KMS-11 (cell line): ENCODE data around the gene G6PC3.

Experiments used
- H2AFZ ChIP-seq: fragments of 200-600 bp; sonication (generic); 2 replicates; pipeline ENCODE4 v1.6.1; 2016; ENCODE audit warnings: antibody characterized with exemption, mixed run types, low read depth
- H3K27ac ChIP-seq: fragments of 200-600 bp; sonication (generic); 2 replicates; pipeline ENCODE4 v1.6.1; 2016; ENCODE audit warnings: mild to moderate bottlenecking, mixed run types
- H3K27me3 ChIP-seq: fragments of 200-600 bp; sonication (generic); 2 replicates; pipeline ENCODE4 v1.6.1; 2017; ENCODE audit warnings: mild to moderate bottlenecking, low read depth, mixed run types, moderate library complexity; ENCODE audit not compliant: insufficient read depth
- H3K36me3 ChIP-seq: fragments of 200-600 bp; sonication (generic); 2 replicates; pipeline ENCODE4 v1.6.1; 2017; ENCODE audit warnings: mild to moderate bottlenecking, mixed run types; ENCODE audit not compliant: insufficient read depth
- H3K4me1 ChIP-seq: fragments of 200-600 bp; sonication (generic); 2 replicates; pipeline ENCODE4 v1.6.1; 2016; ENCODE audit warnings: mild to moderate bottlenecking, low read depth, mixed run types; ENCODE audit not compliant: poor library complexity, severe bottlenecking
- H3K4me2 ChIP-seq: fragments of 200-600 bp; sonication (generic); 2 replicates; pipeline ENCODE4 v1.7.0; 2016; ENCODE audit warnings: mild to moderate bottlenecking, mixed run types
- H3K4me3 ChIP-seq: fragments of 200-600 bp; sonication (generic); IDR thresholded peaks from 2 replicates; pipeline ENCODE4 v1.6.1; 2017; ENCODE audit warnings: low read depth, low read length, mixed read lengths; ENCODE audit not compliant: insufficient read depth
- H3K79me2 ChIP-seq: fragments of 200-600 bp; sonication (generic); 2 replicates; pipeline ENCODE4 v1.6.1; 2016; ENCODE audit warnings: low read depth, mixed run types; ENCODE audit not compliant: insufficient read depth
- H3K9ac ChIP-seq: fragments of 200-600 bp; sonication (generic); 2 replicates; pipeline ENCODE4 v1.6.1; 2016; ENCODE audit warnings: mild to moderate bottlenecking, mixed run types
- H4K20me1 ChIP-seq: fragments of 200-600 bp; sonication (generic); 2 replicates; pipeline ENCODE4 v1.6.1; 2016; ENCODE audit warnings: mild to moderate bottlenecking, mixed run types; ENCODE audit not compliant: insufficient read depth
- TF ChIP-seq, protein P1 (sequence below): fragments of 200-600 bp; sonication (generic); conservative IDR thresholded peaks from 2 replicates; pipeline ENCODE4 v1.6.1; 2017; ENCODE audit warnings: low read depth, mild to moderate bottlenecking, antibody characterized with exemption, low read length, moderate library complexity, mixed read lengths

G6PC3 gene

DNA sequence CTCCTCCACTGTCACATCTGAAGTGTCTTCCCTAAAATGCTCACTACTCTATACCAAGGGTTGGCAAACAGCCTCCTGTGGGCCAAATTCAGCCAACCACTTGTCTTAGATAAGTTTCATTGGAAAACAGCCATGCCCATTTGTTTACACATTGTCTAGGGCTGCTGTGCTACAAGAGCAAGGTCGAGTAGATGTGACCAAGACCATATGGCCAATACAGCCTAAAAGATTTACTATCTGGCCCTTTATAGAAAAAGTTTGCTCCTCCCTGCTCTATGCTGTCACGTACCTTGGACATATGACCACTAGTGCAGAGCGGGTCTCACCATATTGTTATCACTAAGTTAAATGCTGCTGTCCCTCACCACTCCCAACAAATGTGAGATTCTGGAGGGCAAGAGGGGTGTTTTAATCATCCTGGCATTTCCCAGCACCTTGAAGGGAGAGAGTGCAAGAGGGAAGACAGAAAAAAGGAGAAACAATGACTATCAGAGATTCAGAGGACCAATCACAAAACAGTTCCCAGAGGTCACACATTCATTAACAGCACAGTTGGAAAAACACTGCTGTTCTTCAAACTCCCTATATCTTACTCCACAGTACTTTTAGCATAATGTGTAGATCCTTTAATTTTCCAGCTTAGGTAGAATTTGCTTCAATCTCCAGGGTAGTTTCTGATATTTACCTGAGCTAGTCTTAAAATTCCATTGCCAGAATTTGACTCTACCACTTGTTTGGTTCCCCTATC, 17.2 kb upstream of the G6PC3 start:
- no peaks in the 10 kb centered on the region; the same call in 1 of the 2 replicates for H4K20me1 ChIP-seq
- no peak overlapping the region for H3K4me2 ChIP-seq
- H3K27ac ChIP-seq: no peak overlapping the region
- no peak overlapping the region for H2AFZ ChIP-seq
- TF ChIP-seq, protein P1, sequence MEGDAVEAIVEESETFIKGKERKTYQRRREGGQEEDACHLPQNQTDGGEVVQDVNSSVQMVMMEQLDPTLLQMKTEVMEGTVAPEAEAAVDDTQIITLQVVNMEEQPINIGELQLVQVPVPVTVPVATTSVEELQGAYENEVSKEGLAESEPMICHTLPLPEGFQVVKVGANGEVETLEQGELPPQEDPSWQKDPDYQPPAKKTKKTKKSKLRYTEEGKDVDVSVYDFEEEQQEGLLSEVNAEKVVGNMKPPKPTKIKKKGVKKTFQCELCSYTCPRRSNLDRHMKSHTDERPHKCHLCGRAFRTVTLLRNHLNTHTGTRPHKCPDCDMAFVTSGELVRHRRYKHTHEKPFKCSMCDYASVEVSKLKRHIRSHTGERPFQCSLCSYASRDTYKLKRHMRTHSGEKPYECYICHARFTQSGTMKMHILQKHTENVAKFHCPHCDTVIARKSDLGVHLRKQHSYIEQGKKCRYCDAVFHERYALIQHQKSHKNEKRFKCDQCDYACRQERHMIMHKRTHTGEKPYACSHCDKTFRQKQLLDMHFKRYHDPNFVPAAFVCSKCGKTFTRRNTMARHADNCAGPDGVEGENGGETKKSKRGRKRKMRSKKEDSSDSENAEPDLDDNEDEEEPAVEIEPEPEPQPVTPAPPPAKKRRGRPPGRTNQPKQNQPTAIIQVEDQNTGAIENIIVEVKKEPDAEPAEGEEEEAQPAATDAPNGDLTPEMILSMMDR: no peak
- peaks cover 76% of the 10 kb centered on the region for H3K79me2 ChIP-seq
- H3K27me3 ChIP-seq: no peaks in the 10 kb centered on the region
- no peak overlapping the region for H3K4me3 ChIP-seq
- no peak overlapping the region for H3K9ac ChIP-seq
- H3K4me1 ChIP-seq: no peaks in the 10 kb centered on the region
- peaks cover 6% of the 10 kb centered on the region; the same call in 1 of the 2 replicates for H3K36me3 ChIP-seq

DNA sequence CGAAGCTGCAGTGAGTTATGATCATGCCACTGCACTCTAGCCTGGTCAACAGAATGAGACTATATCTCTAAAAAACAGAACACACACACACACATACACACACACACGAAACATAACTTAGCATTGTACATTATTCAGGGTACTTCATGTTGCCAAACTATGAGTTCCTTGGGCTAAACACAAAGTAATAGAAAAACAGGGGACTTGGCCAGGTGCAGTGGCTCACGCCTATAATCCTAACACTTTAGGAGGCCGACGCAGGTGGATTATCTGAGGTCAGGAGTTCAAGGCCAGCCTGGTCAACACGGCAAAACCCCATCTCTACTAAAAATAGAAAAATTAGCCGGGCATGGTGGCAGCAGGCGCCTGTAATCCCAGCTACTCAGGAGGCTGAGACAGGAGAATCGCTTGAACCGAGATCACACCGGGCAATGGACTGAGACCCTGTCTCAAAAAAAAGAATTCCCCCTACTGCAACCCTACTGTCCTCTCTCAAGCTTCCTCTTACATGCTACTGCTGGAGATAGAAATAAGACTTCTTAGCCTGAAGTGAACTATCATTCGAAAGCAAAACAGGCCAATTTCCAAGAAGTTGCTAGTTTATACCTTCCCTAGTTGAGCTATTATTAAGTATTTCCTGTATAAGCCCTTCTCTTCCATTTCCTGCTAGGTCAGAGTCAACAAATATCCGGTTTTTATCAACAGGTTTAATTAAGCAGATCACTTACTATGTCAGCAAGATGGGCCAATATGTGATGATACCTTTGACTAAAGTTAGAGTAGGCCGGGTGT, 11.2 kb upstream of the G6PC3 start:
- Histone ChIP-seq H3K36me3 (peaks cover 29% of the 10 kb centered on the region; the same call in 1 of the 2 replicates), H3K9ac (no peak overlapping the region), H3K27ac (no peak overlapping the region), H3K79me2 (peaks cover 92% of the 10 kb centered on the region), H2AFZ (no peak overlapping the region), H3K4me2 (no peak overlapping the region), H3K27me3 (no peaks in the 10 kb centered on the region), H4K20me1 (peaks cover 4% of the 10 kb centered on the region), H3K4me3 (no peak overlapping the region), H3K4me1 (peaks cover 11% of the 10 kb centered on the region)
- TF ChIP-seq, protein P1: no peak

DNA sequence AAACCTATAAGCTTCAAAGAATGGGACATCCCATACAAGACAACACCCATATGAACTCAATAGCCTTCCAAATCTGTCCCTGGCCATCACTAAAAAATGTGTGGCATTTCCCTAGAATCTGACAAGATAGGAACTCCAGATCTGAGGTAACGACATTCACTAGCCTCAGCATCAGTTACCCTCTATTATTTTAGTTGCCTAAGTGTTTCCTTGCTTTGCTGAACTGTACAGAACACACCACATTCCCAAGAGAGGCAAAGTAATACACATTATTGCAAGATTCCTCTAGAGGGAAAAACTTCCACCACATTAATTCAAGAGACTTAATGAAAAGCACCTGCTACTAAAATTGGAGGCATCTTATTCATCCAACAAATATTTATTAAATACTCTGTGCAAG, 9.1 kb upstream of the G6PC3 start:
- Histone ChIP-seq H3K4me1 (peaks cover 23% of the 10 kb centered on the region), H3K4me3 (no peak overlapping the region), H4K20me1 (peaks cover 6% of the 10 kb centered on the region), H3K36me3 (peaks cover 29% of the 10 kb centered on the region; the same call in 1 of the 2 replicates), H3K79me2 (peaks cover 94% of the 10 kb centered on the region), H3K27me3 (no peaks in the 10 kb centered on the region), H2AFZ (no peak overlapping the region), H3K9ac (no peak overlapping the region), H3K4me2 (no peak overlapping the region), H3K27ac (no peak overlapping the region)
- TF ChIP-seq, protein P1: no peak

DNA sequence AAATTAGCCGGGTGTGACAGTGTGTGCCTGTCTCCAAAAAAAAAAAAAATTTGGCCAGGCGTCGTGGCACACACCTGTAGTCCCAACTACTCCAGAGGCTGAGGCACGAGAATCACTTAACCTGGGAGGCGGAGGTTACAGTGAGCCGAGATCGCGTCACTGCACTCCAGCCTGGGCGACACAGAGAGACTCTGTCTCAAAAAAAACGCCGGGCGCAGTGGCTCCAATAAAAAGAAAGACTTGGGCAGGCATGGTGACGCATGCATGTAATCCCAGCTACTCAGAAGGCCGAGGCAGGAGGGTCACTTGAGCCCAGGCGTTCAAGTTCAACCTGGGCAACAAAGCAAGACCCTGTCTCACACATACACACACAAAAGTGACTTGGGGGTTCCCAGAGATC, 7.7 kb upstream of the G6PC3 start:
- Histone ChIP-seq H3K4me3 (no peak overlapping the region), H4K20me1 (peaks cover 6% of the 10 kb centered on the region; the same call in 1 of the 2 replicates), H3K36me3 (peaks cover 29% of the 10 kb centered on the region; the same call in 1 of the 2 replicates)

More for the DNA sequence above, 7.7 kb upstream of the G6PC3 start:
- H3K4me1 ChIP-seq: peaks cover 30% of the 10 kb centered on the region
- no peaks in the 10 kb centered on the region for H3K27me3 ChIP-seq
- no peak overlapping the region for H3K9ac ChIP-seq
- H3K79me2 ChIP-seq: peaks cover 84% of the 10 kb centered on the region
- TF ChIP-seq, protein P1: no peak
- no peak overlapping the region for H3K4me2 ChIP-seq
- H2AFZ ChIP-seq: no peak overlapping the region
- no peak overlapping the region for H3K27ac ChIP-seq
